ENCODE measurements around the gene GXYLT1. TPM values are rescaled to one million over a fixed set of nuclear protein-coding genes. Genes with fewer than 3 reads are reported as not detected.
"Not testable (repeated sequence)": the region's sequence is repeated elsewhere in the genome, so short reads cannot be mapped to it uniquely, and the experiment has no call there.

The GXYLT1 gene, protein sequence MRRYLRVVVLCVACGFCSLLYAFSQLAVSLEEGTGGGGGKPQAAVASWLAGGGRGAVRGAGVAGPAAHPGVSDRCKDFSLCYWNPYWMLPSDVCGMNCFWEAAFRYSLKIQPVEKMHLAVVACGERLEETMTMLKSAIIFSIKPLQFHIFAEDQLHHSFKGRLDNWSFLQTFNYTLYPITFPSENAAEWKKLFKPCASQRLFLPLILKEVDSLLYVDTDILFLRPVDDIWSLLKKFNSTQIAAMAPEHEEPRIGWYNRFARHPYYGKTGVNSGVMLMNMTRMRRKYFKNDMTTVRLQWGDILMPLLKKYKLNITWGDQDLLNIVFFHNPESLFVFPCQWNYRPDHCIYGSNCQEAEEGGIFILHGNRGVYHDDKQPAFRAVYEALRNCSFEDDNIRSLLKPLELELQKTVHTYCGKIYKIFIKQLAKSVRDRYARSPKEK
- 6.2 and 16.0 TPM in 2 replicates for total RNA-seq (2014; rRNA removed; shearing (Covaris generic))

GRCh38 chr12:42144408-42145196 is at the start of gene GXYLT1:
Gene GXYLT1 (minus strand): TSS chr12:42144874. CDS start chr12:42144646, 228 bp downstream.
- in situ Hi-C loops (cut with HindIII; ENCODE audit: low sequenced_read_pairs), result no loop called here
- peak; percentile 91 for DNase-seq (ENCODE audit: low spot score)

GRCh38 chr12:42192686-42193085 is 48.0 kb upstream of the GXYLT1 start:
- DNase-seq (ENCODE audit: low spot score), result no peak
- in situ Hi-C loops (cut with HindIII; ENCODE audit: low sequenced_read_pairs), result no loop called here

DNA sequence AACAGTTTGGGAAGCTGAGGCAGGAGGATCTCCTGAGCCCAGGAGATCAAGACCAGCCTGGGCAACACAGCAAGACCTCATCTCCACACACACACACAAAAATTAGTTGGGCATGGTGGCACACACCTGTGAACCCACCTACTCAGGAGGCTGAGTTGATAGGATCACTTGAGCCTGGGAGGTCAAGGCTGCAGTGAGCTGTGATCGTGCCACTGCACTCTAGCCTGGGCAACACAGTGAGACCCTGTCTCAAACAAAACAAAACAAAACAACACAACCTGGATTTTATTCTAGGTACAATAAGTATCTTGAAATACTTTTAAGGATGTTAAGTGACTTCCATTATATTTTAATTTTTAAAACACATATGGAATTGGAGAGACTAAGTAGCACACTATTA is 47.6 kb upstream of the GXYLT1 start:
- no peak for DNase-seq (ENCODE audit: low spot score)
- in situ Hi-C loops (cut with HindIII; ENCODE audit: low sequenced_read_pairs), result no loop called here

GRCh38 chr12:42190376-42190775 is 45.7 kb upstream of the GXYLT1 start:
- in situ Hi-C loops (cut with HindIII; ENCODE audit: low sequenced_read_pairs), result no loop called here

DNA sequence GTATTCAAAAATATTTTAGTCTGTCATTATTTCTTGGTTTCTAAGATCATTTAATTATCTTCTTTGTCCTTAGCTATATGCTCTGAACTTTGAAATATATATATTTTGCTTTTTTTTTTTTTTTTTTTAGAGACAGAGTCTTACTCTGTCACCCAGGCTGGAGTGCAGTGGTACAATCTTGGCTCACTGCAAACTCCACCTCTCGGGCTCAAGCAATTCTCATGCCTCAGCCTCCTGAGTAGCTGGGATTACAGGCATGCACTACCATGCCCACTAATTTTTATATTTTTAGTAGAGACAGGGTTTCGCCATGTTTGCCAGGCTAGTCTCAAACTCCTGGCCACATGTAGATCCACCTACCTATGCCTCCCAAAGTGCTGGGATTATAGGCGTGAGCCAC is 43.6 kb upstream of the GXYLT1 start:
- DNase-seq (ENCODE audit: low spot score); in situ Hi-C loops (cut with HindIII; ENCODE audit: low sequenced_read_pairs): not testable (repeated sequence)

More at GRCh38 chr12:42190376-42190775, 45.7 kb upstream of the GXYLT1 start:
- no peak for DNase-seq (ENCODE audit: low spot score)

- in situ Hi-C loops (cut with HindIII; ENCODE audit: low sequenced_read_pairs), result no loop called here
- no peak for DNase-seq (ENCODE audit: low spot score)
Observed at GRCh38 chr12:42187799-42188198, 43.1 kb upstream of the GXYLT1 start.

DNA sequence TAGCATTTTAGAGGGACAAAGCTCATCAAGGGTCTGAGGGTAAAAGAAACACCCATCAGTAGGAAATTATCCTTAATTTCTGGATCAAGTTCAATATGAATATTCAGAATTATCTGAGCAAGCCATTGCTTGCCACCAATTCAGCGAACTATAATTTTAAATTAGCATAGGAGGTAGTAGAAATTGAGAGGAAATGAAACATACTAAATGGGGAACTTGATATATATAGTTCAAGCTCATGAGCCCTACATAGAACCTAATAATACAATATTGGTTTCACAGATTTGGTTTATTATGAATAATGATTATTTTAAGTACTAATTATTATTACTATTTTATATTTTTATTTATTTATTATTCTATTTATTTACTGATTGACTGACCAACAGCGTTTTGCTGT is 42.1 kb upstream of the GXYLT1 start:
- in situ Hi-C loops (cut with HindIII; ENCODE audit: low sequenced_read_pairs), result no loop called here
- no peak for DNase-seq (ENCODE audit: low spot score)

GRCh38 chr12:42182394-42182793 is 37.7 kb upstream of the GXYLT1 start:
- in situ Hi-C loops (cut with HindIII; ENCODE audit: low sequenced_read_pairs), result no loop called here
- DNase-seq (ENCODE audit: low spot score), result no peak

GRCh38 chr12:42180990-42181596 is 36.4 kb upstream of the GXYLT1 start:
- no peak for DNase-seq (ENCODE audit: low spot score)
- in situ Hi-C loops (cut with HindIII; ENCODE audit: low sequenced_read_pairs), result no loop called here

DNA sequence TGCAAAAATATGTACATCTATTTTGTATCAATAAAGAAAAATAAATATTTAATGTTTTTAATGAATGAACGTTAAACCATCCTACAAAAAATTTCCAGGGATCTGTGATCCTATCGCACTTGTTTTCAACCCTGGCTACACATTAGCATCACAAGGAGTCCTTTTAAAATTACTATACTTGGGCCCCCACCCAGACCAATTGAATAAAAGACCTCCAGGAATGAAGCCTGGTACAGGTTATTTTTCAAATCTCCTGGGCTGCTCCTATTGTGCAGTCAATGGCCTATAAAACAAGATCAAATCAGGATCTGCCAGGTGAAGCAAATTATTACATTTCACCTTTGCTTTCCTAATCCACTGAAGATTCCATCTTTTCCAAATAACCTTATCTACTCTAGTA is 33.4 kb upstream of the GXYLT1 start:
- no peak for DNase-seq (ENCODE audit: low spot score)
- in situ Hi-C loops (cut with HindIII; ENCODE audit: low sequenced_read_pairs), result no loop called here

DNA sequence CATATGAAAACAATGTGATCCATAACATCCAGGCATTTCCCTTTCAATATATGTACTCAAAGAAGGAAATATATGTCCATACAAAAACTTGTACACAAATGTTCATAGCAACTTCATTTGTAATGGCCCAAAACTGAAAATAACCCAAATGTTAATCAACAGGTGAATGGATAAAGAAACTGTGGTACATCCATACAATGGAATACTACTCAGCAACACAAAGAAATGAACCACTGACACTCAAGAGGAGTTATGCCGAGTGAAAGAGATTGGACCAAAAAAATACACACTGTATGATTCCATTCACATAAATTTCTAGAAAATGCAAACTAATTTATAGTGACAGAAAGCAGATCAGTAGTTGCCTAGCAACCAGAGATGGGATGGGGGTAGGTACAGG is 30.3 kb upstream of the GXYLT1 start:
- in situ Hi-C loops (cut with HindIII; ENCODE audit: low sequenced_read_pairs), result no loop called here
- DNase-seq (ENCODE audit: low spot score), result no peak

- no peak for DNase-seq (ENCODE audit: low spot score)
- in situ Hi-C loops (cut with HindIII; ENCODE audit: low sequenced_read_pairs), result no loop called here
Observed at GRCh38 chr12:42173961-42174521, 29.4 kb upstream of the GXYLT1 start.

DNA sequence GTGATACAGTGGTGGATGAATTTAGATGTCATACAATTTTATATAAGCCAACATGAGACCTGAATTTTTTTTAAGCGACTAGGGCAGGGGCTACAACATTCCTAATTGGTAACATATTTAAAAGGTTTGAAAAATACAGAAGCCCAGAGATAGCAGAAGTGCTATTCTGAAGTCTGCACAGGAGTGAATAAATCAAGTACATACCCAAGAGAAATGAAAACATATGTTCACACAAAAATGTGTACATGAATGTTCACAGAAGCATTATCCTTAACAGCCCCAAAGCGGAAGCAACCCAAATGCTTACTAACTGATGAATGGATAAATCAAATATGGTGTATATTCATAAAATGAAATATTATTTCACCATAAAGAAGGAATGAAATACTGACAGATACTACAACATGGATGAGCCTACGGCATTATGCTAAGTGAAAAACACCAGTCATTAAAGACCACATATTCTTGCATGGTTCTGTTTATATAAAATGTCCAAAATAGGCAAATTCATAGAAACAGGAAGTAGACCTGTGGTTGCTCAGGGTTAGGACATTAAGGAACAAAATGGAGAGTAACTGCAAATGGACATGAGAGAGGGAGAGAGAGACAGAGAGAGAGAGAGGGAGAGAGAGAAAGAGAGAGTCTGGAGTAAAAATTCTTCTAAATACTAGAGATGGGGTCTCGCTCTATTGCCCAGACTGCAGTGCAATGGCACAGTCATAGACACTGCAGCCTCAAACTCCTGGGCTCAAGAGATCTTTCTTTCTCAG is 28.0 kb upstream of the GXYLT1 start:
- no peak for DNase-seq (ENCODE audit: low spot score)
- in situ Hi-C loops (cut with HindIII; ENCODE audit: low sequenced_read_pairs), result no loop called here

DNA sequence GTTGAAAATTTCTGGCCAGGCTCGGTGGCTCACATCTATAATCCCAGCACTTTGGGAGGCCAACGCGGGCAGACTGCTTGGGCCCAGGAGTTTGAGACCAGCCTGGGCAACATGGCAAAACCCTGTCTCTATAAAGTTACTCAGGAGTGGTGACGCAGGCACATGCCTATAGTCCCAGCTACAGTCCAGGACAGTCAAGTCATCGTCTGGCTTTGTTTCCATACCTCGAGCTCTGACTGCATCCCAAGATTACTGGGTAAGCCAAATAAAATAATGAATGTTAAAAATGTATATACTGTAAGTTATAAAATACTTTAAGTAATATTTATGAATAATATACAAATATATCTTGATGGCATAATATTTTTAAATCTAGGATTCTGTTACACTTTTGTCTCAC is 23.0 kb upstream of the GXYLT1 start:
- in situ Hi-C loops (cut with HindIII; ENCODE audit: low sequenced_read_pairs), result no loop called here
- no peak for DNase-seq (ENCODE audit: low spot score)

GRCh38 chr12:42166501-42166900 is 21.8 kb upstream of the GXYLT1 start:
- DNase-seq (ENCODE audit: low spot score), result no peak
- in situ Hi-C loops (cut with HindIII; ENCODE audit: low sequenced_read_pairs), result no loop called here

- no peak for DNase-seq (ENCODE audit: low spot score)
- in situ Hi-C loops (cut with HindIII; ENCODE audit: low sequenced_read_pairs), result no loop called here
Observed at GRCh38 chr12:42163913-42164312, 19.2 kb upstream of the GXYLT1 start.

DNA sequence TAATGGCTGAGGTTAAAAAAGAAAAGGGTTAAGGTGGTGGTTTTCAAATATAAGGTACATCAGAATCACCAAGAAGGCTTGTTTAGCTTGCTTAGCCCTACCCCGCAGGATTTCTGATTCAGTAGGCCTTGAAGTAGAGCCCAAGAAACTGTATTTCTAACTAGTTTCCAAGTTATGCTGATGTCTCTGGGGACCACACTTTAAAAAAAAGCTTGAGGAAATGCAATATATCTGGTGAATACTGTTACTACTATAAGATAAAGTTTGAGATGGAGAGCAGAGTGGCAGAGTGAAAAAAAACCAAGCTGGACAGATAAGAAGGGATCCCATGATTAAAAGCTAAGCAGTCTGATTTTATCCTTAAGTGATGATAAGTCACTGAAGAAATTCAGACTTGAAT is 18.3 kb upstream of the GXYLT1 start:
- no peak for DNase-seq (ENCODE audit: low spot score)
- in situ Hi-C loops (cut with HindIII; ENCODE audit: low sequenced_read_pairs), result no loop called here

GRCh38 chr12:42162193-42162592 is 17.5 kb upstream of the GXYLT1 start:
- in situ Hi-C loops (cut with HindIII; ENCODE audit: low sequenced_read_pairs), result no loop called here
- DNase-seq (ENCODE audit: low spot score), result peak; percentile 25

DNA sequence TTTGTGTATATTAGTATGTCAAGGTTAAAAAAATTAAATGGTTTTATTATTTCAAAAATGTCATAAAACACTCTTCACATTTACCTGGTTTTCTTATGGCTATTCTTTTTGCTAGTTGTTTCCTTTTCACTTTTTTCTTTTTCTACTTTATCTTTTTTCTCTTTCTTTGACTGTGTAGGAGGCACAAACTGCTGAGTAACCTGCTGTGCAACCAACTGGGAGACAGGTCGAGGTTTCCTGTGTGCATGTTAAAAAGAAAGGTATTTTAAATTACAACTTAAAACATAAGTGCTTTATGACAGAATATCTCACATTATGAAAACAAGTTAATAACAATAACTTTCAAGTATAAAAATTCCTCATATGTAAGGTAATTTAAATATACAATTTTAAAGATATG is 16.9 kb upstream of the GXYLT1 start:
- DNase-seq (ENCODE audit: low spot score), result peak; percentile 26
- in situ Hi-C loops (cut with HindIII; ENCODE audit: low sequenced_read_pairs), result no loop called here
